Neuronal stem cell (in vitro differentiated cells): ENCODE measurements around the gene CDK4.
A peak's percentile ranks its signal among the peaks of the same experiment; 100 is the strongest.

Experiments used
- DNase-seq: peaks from one replicate; pipeline ENCODE4 v3.0.0-alpha.2; 2013; ENCODE audit warnings: low spot score
- H2AFZ ChIP-seq: one replicate; pipeline ENCODE4 v1.6.1; 2013; ENCODE audit warnings: mild to moderate bottlenecking, low read length, inconsistent platforms
- H2AK5ac ChIP-seq: 2 replicates; pipeline ENCODE4 v1.6.1; 2013; ENCODE audit warnings: low read depth, mild to moderate bottlenecking, inconsistent platforms, low read length, moderate library complexity, mixed read lengths
- H2BK120ac ChIP-seq: 2 replicates; pipeline ENCODE4 v1.6.1; 2013; ENCODE audit warnings: low read depth, mild to moderate bottlenecking, inconsistent platforms, low read length, moderate library complexity, mixed read lengths
- H2BK12ac ChIP-seq: one replicate; pipeline ENCODE4 v1.6.1; 2013; ENCODE audit warnings: low read length, inconsistent platforms
- H2BK15ac ChIP-seq: 2 replicates; pipeline ENCODE4 v1.6.1; 2013; ENCODE audit warnings: mild to moderate bottlenecking, low read length, inconsistent platforms, mixed read lengths
- H2BK5ac ChIP-seq: one replicate; pipeline ENCODE4 v1.6.1; 2013; ENCODE audit warnings: inconsistent platforms, mild to moderate bottlenecking, low read length, moderate library complexity
- H3K14ac ChIP-seq: one replicate; pipeline ENCODE4 v1.6.1; 2013; ENCODE audit warnings: low read length, inconsistent platforms
- H3K18ac ChIP-seq: 2 replicates; pipeline ENCODE4 v1.6.1; 2013; ENCODE audit warnings: low read length, inconsistent platforms
- H3K23ac ChIP-seq: 2 replicates; pipeline ENCODE4 v1.6.1; 2013; ENCODE audit warnings: low read depth, mild to moderate bottlenecking, mixed read lengths, low read length, inconsistent platforms; ENCODE audit not compliant: poor library complexity
- H3K27ac ChIP-seq: replicated peaks from 3 replicates; pipeline ENCODE4 v1.5.1; 2013; ENCODE audit warnings: low read length, inconsistent platforms
- H3K27me3 ChIP-seq, 3 experiments: 2 replicates each; pipeline ENCODE4 v1.6.1; 2013; ENCODE audit warnings: low read length in 3 of 3, mild to moderate bottlenecking in 2 of 3, inconsistent platforms in 1 of 3, low read depth in 1 of 3, mixed read lengths in 1 of 3, moderate library complexity in 1 of 3; ENCODE audit not compliant: control insufficient read depth in 3 of 3, insufficient read depth in 3 of 3
- H3K36me3 ChIP-seq, 2 donors: replicated peaks in 1 of 2; 2 replicates each; pipeline ENCODE4 v1.6.1; 2013; ENCODE audit warnings: low read length in 2 of 2; ENCODE audit not compliant: control insufficient read depth in 2 of 2, insufficient read depth in 2 of 2
- H3K4ac ChIP-seq: 2 replicates; pipeline ENCODE4 v1.6.1; 2013; ENCODE audit warnings: inconsistent platforms, mild to moderate bottlenecking, low read length, moderate library complexity
- H3K4me1 ChIP-seq, 2 donors: 1 replicate in 1 of 2; 2 replicates in 1 of 2; pipeline ENCODE4 v1.6.1; 2013; ENCODE audit warnings: low read length in 2 of 2, low read depth in 1 of 2; ENCODE audit not compliant: control insufficient read depth in 2 of 2, insufficient read depth in 1 of 2
- H3K4me2 ChIP-seq: one replicate; pipeline ENCODE4 v1.6.1; 2013; ENCODE audit warnings: mild to moderate bottlenecking, low read length, inconsistent platforms; ENCODE audit not compliant: insufficient read depth, poor library complexity, severe bottlenecking
- H3K4me3 ChIP-seq, 2 donors: 2 replicates each; pipeline ENCODE4 v1.5.1; 2013; ENCODE audit warnings: low read length in 2 of 2, mild to moderate bottlenecking in 2 of 2, inconsistent platforms in 1 of 2, moderate library complexity in 1 of 2
- H3K79me1 ChIP-seq: one replicate; pipeline ENCODE4 v1.6.1; 2013; ENCODE audit warnings: low read depth, mild to moderate bottlenecking, inconsistent platforms, low read length, moderate library complexity
- H3K9ac ChIP-seq: one replicate; pipeline ENCODE4 v1.6.1; 2013; ENCODE audit warnings: mild to moderate bottlenecking, low read depth, low read length, inconsistent platforms; ENCODE audit not compliant: poor library complexity
- H3K9me3 ChIP-seq, 2 donors: replicated peaks in 1 of 2; 2 replicates each; pipeline versions ENCODE3 to v1.6.1; 2013; ENCODE audit warnings: low read length in 2 of 2, mild to moderate bottlenecking in 2 of 2, inconsistent platforms in 1 of 2, low read depth in 1 of 2, mixed read lengths in 1 of 2, moderate library complexity in 1 of 2; ENCODE audit not compliant: control insufficient read depth in 2 of 2, insufficient read depth in 1 of 2
- H4K8ac ChIP-seq: one replicate; pipeline ENCODE4 v1.6.1; 2013; ENCODE audit warnings: low read depth, mild to moderate bottlenecking, inconsistent platforms, low read length, moderate library complexity
- H4K91ac ChIP-seq: one replicate; pipeline ENCODE4 v1.6.1; 2013; ENCODE audit warnings: low read length, low read depth, mild to moderate bottlenecking, inconsistent platforms; ENCODE audit not compliant: poor library complexity
- WGBS, 2 donors: extraction: QIAGEN DNeasy Blood & Tissue Kit; methylation state at CpG; one replicate each; pipeline ENCODE4 v1.1.7; 2013; ENCODE audit warnings: missing lambda C conversion rate in 2 of 2, mixed read lengths in 1 of 2; ENCODE audit not compliant: insufficient read length in 2 of 2, insufficient replicate concordance in 1 of 2; ENCODE audit errors: extremely low coverage in 2 of 2; 5-methylcytosine and 5-hydroxymethylcytosine counted together

CDK4 gene

DNA sequence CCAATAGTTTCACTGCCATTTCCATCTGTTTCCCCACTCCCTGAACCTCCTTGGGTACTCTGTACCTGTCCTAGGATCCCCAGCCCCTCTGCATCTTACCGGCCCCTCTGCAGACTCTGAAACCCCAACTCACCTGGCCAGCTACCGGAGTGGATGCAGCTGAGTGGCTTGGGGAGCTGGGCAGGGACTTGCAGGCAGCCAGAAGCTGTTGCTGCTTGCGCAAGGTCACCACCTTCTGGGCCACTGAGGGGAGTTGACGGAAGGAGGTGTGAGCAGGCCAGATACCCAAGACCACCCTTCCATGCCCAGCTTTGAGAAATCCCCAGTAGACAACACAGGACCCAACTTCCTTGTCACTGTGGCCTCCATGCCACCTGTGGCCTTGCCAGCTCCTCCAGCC, 19.8 kb downstream of the CDK4 start:
- H3K4me3 ChIP-seq = no peak overlapping the region
- peaks cover 10 to 14% of the 10 kb centered on the region in 2 donors for H3K4me1 ChIP-seq
- H3K9ac ChIP-seq = no peak overlapping the region
- H4K8ac ChIP-seq = no peak overlapping the region
- no peak overlapping the region for H3K23ac ChIP-seq
- no peak overlapping the region for H2BK120ac ChIP-seq
- H3K36me3 ChIP-seq = peaks cover 0 to 54% of the 10 kb centered on the region in 2 donors
- no peak overlapping the region for H2AFZ ChIP-seq
- H2AK5ac ChIP-seq = no peak overlapping the region
- WGBS, 2 donors = no CpG with 5 or more reads among the region's 4 CpGs
- no peak overlapping the region for H3K4me2 ChIP-seq
- no peaks in the 10 kb centered on the region for H3K79me1 ChIP-seq
- H3K9me3 ChIP-seq = peaks cover 0 to 4% of the 10 kb centered on the region in 2 donors
- DNase-seq = no peak
- no peak overlapping the region for H3K14ac ChIP-seq
- no peak overlapping the region for H2BK5ac ChIP-seq
- no peak overlapping the region for H3K18ac ChIP-seq
- H4K91ac ChIP-seq = no peak overlapping the region
- no peak overlapping the region for H3K4ac ChIP-seq
- peaks cover 3 to 94% (median 21%) of the 10 kb centered on the region in 3 experiments for H3K27me3 ChIP-seq
- no peak overlapping the region for H2BK15ac ChIP-seq
- no peak overlapping the region for H2BK12ac ChIP-seq
- no peak overlapping the region for H3K27ac ChIP-seq

DNA sequence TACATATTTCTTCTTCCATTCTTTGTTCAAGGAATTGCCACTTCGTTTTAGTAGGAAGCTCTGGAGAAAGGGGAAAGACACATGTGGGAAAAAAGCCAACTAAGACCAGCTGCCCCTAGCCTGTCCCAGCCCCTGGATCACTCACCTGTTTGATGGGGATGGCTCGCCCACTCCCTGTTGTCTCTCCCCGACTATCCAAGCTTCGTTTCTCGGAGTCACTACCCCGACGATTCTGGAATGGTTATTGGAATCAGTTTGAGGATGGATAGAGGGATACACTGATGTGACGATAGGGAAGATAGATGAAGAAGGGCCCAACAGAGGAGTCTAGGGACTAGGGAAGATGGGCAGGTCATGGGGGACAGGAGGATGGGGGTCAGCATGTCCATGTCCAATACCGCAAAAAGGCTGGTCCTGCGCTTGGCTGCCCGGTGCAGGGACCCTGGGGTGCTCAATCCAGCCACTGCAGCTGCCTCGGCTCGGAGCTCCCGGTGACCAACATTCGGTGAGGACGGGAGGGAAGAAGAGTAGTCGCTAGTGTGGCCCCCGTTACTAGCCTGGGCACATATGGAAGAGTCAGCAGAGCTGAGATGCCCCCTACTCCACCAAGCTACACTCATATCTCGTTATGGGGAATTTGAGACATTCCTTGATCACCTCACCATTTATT, 20.6 kb downstream of the CDK4 start:
- no peak overlapping the region for H3K23ac ChIP-seq
- no peak overlapping the region for H4K8ac ChIP-seq
- peaks cover 0 to 61% of the 10 kb centered on the region in 2 donors for H3K36me3 ChIP-seq
- no peak overlapping the region for H2AFZ ChIP-seq
- H3K4me3 ChIP-seq = no peak overlapping the region
- peaks cover 0 to 94% (median 21%) of the 10 kb centered on the region in 3 experiments for H3K27me3 ChIP-seq
- H3K14ac ChIP-seq = no peak overlapping the region
- no peak overlapping the region for H3K4me2 ChIP-seq
- H3K79me1 ChIP-seq = no peaks in the 10 kb centered on the region
- DNase-seq = no peak
- no peak overlapping the region for H2BK5ac ChIP-seq
- H2BK15ac ChIP-seq = no peak overlapping the region
- no peak overlapping the region for H3K27ac ChIP-seq
- H2AK5ac ChIP-seq = no peak overlapping the region
- H3K9ac ChIP-seq = no peak overlapping the region
- H4K91ac ChIP-seq = no peak overlapping the region
- no peak overlapping the region for H3K18ac ChIP-seq
- H3K4me1 ChIP-seq = peaks cover 11 to 12% of the 10 kb centered on the region in 2 donors
- no peak overlapping the region for H2BK12ac ChIP-seq
- no peak overlapping the region for H2BK120ac ChIP-seq
- no peak overlapping the region for H3K4ac ChIP-seq
- H3K9me3 ChIP-seq = peaks cover 0 to 5% of the 10 kb centered on the region in 2 donors
- WGBS, 2 donors = no CpG with 5 or more reads among the region's 19 CpGs

DNA sequence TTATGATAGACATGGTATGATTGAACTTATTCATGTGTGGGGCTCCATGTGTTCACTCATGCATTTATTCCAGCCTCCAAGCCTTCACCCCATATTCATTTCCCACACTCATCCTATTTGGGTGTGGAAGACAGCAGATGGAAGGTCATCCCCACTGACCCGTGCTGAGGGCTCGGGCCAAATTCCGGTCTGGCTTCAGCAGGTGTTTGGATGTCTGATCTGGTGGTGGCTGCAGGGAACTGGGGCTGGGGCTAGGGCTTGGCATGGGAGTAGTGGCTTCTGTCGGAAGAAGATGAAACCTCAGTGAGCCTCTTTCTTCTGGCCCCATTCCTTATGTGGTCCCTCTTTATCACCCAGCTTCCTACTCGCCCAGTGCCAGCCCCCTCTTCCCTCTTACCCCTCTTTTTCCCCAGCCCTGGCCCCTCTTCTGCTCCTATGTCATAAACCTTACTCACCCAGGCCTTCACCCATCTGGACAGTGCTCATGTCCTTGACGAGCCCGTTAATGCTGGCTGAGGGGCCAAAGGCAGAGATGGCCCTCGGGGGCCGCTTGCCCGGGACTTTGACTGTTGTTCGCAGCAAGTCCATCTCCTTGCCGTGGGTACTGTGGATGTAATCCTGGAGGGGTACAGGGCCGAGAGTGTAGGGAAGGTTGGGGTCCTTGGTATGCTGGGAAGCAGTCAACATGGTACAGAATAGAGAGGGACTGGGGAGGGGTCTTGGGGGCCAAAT, 21.6 kb downstream of the CDK4 start:
- no peak overlapping the region for H2AK5ac ChIP-seq
- no peak overlapping the region for H2BK15ac ChIP-seq
- H3K4me3 ChIP-seq = no peak overlapping the region
- H3K4me1 ChIP-seq = peaks cover 5 to 9% of the 10 kb centered on the region in 2 donors
- peak overlapping the region; percentile 53 for H3K23ac ChIP-seq
- peaks cover 0 to 67% of the 10 kb centered on the region in 2 donors for H3K36me3 ChIP-seq
- H3K4ac ChIP-seq = no peak overlapping the region
- no peak for DNase-seq
- no CpG with 5 or more reads among the region's 13 CpGs for WGBS, 2 donors
- H3K9me3 ChIP-seq = peaks cover 0 to 3% of the 10 kb centered on the region in 2 donors
- H3K9ac ChIP-seq = no peak overlapping the region
- no peak overlapping the region for H2AFZ ChIP-seq
- no peak overlapping the region for H3K27ac ChIP-seq
- H3K18ac ChIP-seq = no peak overlapping the region
- no peak overlapping the region for H4K91ac ChIP-seq
- no peak overlapping the region for H3K14ac ChIP-seq
- H2BK5ac ChIP-seq = no peak overlapping the region
- no peak overlapping the region for H2BK120ac ChIP-seq
- H4K8ac ChIP-seq = no peak overlapping the region
- H3K27me3 ChIP-seq = peaks cover 0 to 93% (median 18%) of the 10 kb centered on the region in 3 experiments
- H2BK12ac ChIP-seq = no peak overlapping the region
- no peaks in the 10 kb centered on the region for H3K79me1 ChIP-seq
- no peak overlapping the region for H3K4me2 ChIP-seq

DNA sequence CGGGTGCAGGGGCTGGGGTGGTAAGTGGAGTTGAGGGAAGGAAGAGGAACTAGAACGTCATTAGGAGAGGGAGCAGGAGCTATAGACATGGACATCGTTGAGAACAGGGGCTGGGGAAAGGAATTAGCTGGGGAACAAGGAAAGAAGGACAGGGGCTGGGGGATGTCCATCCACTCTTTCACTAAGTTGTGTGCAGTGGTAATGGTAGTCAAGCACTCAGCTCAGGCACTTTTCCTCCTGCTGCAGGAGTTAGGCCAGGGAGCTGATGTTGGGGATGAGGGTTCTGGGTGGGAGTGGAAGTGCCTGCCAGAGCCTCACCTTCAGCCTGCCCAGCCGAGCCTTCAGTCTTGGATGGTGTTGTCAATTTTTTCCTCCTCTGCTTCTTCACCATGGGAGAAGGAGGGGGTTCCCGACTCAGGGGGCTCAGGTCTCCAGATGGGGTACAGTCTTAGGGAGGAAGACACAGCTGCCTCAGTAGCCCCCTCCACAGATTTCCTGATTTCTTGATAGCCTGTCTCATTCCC, 22.7 kb downstream of the CDK4 start:
- no peak overlapping the region for H3K4ac ChIP-seq
- peaks cover 0 to 3% of the 10 kb centered on the region in 2 donors for H3K9me3 ChIP-seq
- peaks cover 0 to 91% (median 18%) of the 10 kb centered on the region in 3 experiments for H3K27me3 ChIP-seq
- DNase-seq = no peak
- H2AFZ ChIP-seq = no peak overlapping the region
- H2BK5ac ChIP-seq = no peak overlapping the region
- no peak overlapping the region for H4K91ac ChIP-seq
- H3K4me1 ChIP-seq = peaks cover 0 to 7% of the 10 kb centered on the region in 2 donors
- no peak overlapping the region for H3K4me3 ChIP-seq
- H3K79me1 ChIP-seq = no peaks in the 10 kb centered on the region
- no peak overlapping the region for H2BK120ac ChIP-seq
- H3K27ac ChIP-seq = no peak overlapping the region
- peaks cover 0 to 67% of the 10 kb centered on the region in 2 donors for H3K36me3 ChIP-seq
- H4K8ac ChIP-seq = no peak overlapping the region
- H3K23ac ChIP-seq = no peak overlapping the region
- no peak overlapping the region for H3K4me2 ChIP-seq
- no peak overlapping the region for H3K14ac ChIP-seq
- H3K18ac ChIP-seq = no peak overlapping the region
- H2BK15ac ChIP-seq = no peak overlapping the region
- H3K9ac ChIP-seq = no peak overlapping the region
- H2BK12ac ChIP-seq = no peak overlapping the region
- no peak overlapping the region for H2AK5ac ChIP-seq
- WGBS, 2 donors = no CpG with 5 or more reads among the region's 5 CpGs
